Measurements from ENCODE around the gene GSE1.

DNA sequence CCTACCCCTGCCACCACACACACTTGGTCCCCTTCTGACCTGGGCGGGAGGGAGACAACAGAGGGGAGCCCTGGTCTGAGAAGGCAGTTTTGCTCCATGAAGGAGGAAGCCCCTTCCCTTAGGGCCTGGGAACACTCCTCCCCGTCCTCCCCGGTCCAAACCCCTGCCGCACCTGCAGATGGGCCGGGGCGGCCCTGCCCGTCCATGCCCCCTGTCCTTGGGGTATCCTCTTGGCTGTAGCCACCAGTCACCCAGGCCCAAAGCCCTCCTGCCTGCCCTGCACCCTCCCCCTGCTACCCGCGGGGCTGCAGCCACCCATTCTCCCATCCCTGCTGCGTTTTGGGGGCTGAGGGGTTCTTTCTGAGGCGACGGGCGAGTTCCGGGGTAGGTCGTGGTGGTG is 33.9 kb downstream of the GSE1 start:
- TF ChIP-seq, protein P1, sequence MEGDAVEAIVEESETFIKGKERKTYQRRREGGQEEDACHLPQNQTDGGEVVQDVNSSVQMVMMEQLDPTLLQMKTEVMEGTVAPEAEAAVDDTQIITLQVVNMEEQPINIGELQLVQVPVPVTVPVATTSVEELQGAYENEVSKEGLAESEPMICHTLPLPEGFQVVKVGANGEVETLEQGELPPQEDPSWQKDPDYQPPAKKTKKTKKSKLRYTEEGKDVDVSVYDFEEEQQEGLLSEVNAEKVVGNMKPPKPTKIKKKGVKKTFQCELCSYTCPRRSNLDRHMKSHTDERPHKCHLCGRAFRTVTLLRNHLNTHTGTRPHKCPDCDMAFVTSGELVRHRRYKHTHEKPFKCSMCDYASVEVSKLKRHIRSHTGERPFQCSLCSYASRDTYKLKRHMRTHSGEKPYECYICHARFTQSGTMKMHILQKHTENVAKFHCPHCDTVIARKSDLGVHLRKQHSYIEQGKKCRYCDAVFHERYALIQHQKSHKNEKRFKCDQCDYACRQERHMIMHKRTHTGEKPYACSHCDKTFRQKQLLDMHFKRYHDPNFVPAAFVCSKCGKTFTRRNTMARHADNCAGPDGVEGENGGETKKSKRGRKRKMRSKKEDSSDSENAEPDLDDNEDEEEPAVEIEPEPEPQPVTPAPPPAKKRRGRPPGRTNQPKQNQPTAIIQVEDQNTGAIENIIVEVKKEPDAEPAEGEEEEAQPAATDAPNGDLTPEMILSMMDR (IDR thresholded peaks at IDR 0.05; ENCODE audit: low read depth, low read length), result no peak
- TF ChIP-seq, protein P2, sequence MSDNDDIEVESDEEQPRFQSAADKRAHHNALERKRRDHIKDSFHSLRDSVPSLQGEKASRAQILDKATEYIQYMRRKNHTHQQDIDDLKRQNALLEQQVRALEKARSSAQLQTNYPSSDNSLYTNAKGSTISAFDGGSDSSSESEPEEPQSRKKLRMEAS (IDR thresholded peaks at IDR 0.05; ENCODE audit: low read depth, low read length), result no peak
- TF ChIP-seq POLR2A (IDR thresholded peaks at IDR 0.05; ENCODE audit: extremely low read depth, insufficient read length) (no peak), MYC (IDR thresholded peaks at IDR 0.05; ENCODE audit: low read depth, low read length) (no peak)

All from NB4 (cell line).